ENCODE measurements around the gene OTOL1.
"Not testable (repeated sequence)": the region's sequence is repeated elsewhere in the genome, so short reads cannot be mapped to it uniquely, and the experiment has no call there.

Gene OTOL1

GRCh38 chr3:161496508-161496907, at the start of gene OTOL1:
OTOL1 (plus strand) TSS chr3:161496808; CDS start chr3:161496808, 0 bp downstream.
- no peak for FAIRE-seq
- DNase-seq (ENCODE audit: low spot score): no peak

- DNase-seq (ENCODE audit: low spot score) (no peak), FAIRE-seq (no peak)
Observed at GRCh38 chr3:161449785-161450184, 46.8 kb upstream of the OTOL1 start.

DNA sequence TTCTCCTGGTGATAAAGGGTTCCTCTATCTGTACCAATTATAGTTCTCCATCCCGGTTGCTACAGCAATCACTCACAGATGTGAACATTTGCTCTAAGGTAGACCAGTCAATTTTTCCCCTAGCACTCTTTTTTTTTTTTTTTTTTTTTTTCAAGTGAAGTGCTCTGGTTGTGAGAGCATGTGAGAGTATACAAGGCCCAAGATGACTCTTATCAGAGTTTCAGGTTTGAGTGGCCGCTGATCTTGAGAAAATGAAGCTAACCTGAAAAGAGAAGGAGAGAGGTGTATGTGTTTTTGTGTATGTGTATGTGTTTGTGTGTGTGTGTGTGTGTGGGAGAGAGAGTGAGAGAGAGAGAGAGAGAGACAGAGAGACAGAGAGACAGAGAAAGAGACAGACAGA, 44.4 kb upstream of the OTOL1 start:
- no peak for FAIRE-seq
- no peak for DNase-seq (ENCODE audit: low spot score)

- FAIRE-seq: no peak
- no peak for DNase-seq (ENCODE audit: low spot score)
Observed at GRCh38 chr3:161454615-161455014, 42.0 kb upstream of the OTOL1 start.

- no peak for DNase-seq (ENCODE audit: low spot score)
- FAIRE-seq: no peak
Observed at GRCh38 chr3:161455962-161456361, 40.6 kb upstream of the OTOL1 start.

DNA sequence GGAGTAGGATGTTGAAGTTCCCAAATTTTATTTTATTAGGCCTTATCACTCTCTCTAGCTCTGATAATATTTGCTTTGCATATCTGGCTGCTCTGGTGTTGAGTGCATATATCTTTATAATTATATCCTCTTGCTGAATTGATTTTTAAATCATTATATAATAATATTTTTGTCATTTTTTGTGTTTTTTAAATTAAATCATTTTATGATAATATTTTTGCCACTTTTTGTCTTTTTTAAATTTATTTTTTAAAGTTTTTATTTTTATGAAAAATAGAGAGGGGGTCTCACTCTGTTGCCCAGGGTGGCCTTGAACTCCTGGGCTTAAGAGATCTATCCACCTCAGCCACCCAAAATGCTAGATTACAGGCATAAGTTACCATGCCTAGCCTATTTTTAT, 34.5 kb upstream of the OTOL1 start:
- FAIRE-seq (no peak), DNase-seq (ENCODE audit: low spot score) (no peak)

- no peak for FAIRE-seq
- no peak for DNase-seq (ENCODE audit: low spot score)
Observed at GRCh38 chr3:161471211-161471610, 25.4 kb upstream of the OTOL1 start.

DNA sequence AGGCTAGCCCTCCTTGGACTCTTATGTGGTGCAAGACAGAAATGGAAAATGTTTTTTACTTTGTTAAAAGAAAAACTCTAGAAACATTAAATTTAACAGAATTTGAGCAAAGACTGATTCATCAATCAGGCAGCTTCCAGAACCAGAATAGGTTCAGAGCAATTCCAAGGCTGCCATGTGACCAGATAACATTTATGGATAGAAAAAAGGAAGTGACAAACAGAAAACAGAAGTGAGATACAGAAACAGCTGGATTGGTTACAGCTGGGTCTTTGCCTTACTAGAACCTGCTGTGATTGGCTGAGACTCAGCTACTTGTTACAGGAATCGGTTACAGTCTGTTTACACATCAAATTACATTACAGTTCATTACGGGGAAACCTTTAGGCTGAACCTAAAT, 22.5 kb upstream of the OTOL1 start:
- no peak for DNase-seq (ENCODE audit: low spot score)
- no peak for FAIRE-seq

DNA sequence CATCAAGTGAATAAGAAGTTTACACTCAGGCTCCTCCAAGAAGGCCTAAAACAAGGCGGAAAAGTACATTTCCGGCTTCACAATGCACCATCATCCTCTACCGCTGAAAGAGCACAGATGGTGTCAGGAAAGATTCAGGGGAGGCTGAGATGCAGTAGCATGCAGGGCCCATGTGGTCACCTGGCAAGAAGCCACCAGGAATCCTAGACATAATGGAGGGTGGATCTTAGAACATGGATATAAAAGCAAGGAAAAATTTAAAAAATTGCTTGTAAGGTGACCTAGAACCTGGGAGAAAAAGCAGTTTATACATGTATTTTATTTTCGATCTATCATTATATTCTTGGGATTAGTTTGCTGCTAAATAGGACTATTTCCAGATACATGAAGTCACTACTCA, 21.9 kb upstream of the OTOL1 start:
- FAIRE-seq (no peak), DNase-seq (ENCODE audit: low spot score) (no peak)

DNA sequence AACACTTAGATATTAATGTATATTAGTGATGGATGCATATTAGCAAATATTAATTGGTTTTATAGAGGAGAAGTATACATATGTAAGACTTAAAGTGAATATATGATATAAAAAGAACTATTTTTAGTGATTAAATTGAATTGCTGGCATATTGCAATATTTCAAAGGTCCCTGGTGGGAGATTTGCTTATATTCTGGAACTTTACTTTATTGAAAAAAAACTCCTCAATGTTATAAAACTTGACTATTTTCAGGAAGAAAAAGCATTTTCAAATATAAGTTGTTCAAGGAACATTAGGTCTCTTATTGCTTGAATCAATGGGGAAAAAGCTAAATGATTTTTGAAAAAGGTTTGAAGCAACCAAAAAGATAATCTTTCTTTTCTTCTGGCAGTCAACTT, 21.4 kb upstream of the OTOL1 start:
- DNase-seq (ENCODE audit: low spot score) (no peak), FAIRE-seq (no peak)

DNA sequence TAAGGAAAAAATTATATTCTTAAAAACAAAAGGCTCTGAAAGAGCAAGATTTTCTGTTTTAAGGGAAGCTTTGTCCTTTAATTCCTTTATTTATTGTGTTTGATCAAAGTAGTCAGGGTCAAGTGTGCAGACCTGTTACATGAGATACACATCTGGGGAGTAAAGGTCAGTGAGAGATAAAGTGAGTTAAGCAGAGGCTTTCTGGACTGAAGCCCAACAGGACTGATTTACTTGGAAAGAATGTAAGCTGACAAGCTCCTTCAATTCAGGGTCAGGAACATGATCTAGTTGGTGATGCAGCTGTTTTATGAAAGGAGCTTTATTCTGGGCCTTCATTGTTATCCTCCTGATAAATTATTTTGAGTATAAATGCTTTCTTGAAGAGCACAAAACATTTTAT, 20.7 kb upstream of the OTOL1 start:
- FAIRE-seq (no peak), DNase-seq (ENCODE audit: low spot score) (peak; percentile 20)

DNA sequence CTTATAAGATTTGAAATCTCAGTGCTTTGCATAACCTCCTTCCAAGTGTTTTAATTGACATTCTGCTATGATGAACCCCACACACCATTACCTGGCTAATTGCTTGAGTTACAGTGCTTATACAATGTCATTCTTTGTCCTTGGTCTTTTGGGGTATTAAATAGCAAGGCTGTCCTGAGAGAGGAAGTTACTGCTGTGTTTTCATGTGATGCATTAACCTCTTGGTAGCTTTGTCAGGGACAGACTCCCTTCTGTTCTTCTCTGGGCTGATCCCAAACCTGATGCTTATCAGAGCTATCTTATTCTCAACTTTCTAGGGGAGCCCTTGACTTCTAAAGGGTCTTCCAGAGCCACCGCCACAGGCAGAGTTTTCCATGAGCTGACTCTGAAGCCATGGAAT, 12.4 kb upstream of the OTOL1 start:
- DNase-seq (ENCODE audit: low spot score): no peak
- FAIRE-seq: no peak

- DNase-seq (ENCODE audit: low spot score); FAIRE-seq: not testable (repeated sequence)
Observed at GRCh38 chr3:161488284-161488683, 8.3 kb upstream of the OTOL1 start.

- DNase-seq (ENCODE audit: low spot score): no peak
- no peak for FAIRE-seq
Observed at GRCh38 chr3:161489395-161489794, 7.2 kb upstream of the OTOL1 start.

- not testable (repeated sequence) for FAIRE-seq
Observed at GRCh38 chr3:161490845-161491244, 5.8 kb upstream of the OTOL1 start.

GRCh38 chr3:161498259-161498921, 1.8 kb downstream of the OTOL1 start:
- FAIRE-seq (no peak), DNase-seq (ENCODE audit: low spot score) (no peak)

More at GRCh38 chr3:161490845-161491244, 5.8 kb upstream of the OTOL1 start:
- not testable (repeated sequence) for DNase-seq (ENCODE audit: low spot score)

DNA sequence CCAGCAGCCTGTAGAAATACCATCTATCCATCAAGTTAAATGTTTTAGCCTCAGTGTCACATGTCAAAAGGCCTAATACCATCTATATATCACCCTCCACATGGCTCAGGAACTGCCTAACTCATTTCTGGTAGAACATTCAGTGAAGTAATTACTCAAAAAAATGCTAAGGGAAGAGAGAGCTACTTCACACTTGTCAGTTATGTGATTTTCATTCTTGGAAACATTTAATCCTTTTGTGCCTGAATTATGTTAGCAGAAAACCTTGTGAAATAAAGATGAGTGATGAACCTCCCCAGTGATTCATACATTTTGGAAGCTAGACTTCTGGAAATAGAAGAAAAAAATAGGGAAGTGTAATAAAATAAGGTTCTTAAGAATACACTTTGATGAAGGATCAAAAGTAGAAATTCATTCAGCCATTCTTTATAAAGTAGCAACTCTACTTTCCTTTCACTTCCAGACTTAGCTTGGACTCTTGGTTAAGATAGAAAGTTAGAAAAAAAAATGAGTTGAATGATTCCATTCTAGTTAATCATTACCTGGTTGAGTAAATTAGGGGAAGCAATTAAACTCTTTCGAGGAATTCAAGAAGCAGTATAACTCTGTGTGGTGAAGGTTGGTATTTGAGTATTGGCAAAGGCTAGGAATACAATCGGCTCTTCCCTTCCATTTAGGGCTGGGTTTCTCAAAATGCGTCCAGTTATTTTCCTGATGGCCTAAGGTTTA, 3.6 kb downstream of the OTOL1 start:
- DNase-seq (ENCODE audit: low spot score) (no peak), FAIRE-seq (no peak)

DNA sequence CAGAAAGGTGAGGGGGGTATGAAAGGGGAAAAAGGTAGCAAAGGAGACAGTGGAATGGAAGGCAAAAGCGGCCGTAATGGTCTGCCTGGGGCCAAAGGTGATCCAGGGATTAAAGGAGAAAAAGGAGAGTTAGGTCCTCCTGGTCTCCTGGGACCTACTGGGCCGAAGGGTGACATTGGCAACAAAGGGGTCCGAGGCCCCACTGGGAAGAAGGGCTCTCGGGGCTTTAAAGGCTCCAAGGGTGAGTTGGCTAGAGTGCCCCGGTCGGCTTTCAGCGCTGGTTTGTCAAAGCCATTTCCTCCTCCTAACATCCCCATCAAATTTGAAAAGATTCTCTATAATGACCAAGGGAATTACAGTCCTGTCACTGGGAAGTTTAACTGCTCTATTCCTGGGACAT, 6.7 kb downstream of the OTOL1 start:
- FAIRE-seq (no peak), DNase-seq (ENCODE audit: low spot score) (no peak)

- DNase-seq (ENCODE audit: low spot score): peak; percentile 10
Observed at GRCh38 chr3:161508852-161509477, 12.4 kb downstream of the OTOL1 start.

DNA sequence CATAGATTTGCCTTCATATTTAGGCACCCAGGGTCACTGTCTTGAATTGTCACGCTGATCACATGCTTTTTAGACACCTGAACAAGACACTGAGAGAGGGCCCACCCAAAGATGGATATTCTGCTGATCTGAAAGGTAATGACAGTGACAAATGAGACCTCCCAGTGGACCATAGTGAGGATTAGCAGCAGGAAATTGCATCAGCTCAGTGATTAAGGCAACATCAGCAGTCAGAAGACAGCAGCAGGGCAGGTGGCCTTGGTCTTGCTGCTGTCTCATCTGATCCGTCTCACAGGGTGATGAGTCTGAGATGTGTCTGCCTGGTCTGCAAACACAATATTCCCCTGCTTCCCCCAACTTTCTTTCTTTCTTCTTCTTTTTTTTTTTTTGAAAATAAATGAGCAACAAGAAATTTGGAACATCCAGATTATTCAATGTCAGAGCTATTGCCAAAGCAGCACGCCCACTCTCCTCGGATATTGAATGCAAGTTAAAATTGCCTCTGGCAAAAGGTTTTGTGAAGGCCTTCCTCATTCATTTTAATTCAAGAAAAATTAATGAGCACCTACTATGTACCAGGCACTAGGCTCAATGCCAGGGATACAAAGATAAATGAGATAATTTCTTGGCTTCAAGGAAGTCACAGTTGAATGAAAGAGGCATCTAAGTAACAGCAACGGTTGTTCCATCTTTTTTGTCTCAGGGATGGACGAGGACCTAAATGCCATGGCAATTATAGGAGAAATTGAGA, 14.1 kb downstream of the OTOL1 start:
- FAIRE-seq (no peak), DNase-seq (ENCODE audit: low spot score) (no peak)

More at GRCh38 chr3:161508852-161509477, 12.4 kb downstream of the OTOL1 start:
- FAIRE-seq: no peak

- no peak for FAIRE-seq
Observed at GRCh38 chr3:161523916-161524315, 27.3 kb downstream of the OTOL1 start.

GRCh38 chr3:161531930-161532329, 35.3 kb downstream of the OTOL1 start:
- no peak for FAIRE-seq
- no peak for DNase-seq (ENCODE audit: low spot score)

More at GRCh38 chr3:161523916-161524315, 27.3 kb downstream of the OTOL1 start:
- DNase-seq (ENCODE audit: low spot score): no peak
